WTC11 (cell line): ENCODE data around the gene PLXNA2.

Experiments used
- CREB1 ChIP-seq: sonication (generic); formaldehyde crosslinking; IDR thresholded peaks from 2 replicates; pipeline ENCODE4 v1.8.0; 2023; ENCODE audit warnings: mild to moderate bottlenecking, missing genetic modification reagents
- CTCF ChIP-seq: fragments of 200-600 bp; IDR thresholded peaks from 2 replicates; pipeline ENCODE4 v1.8.0; 2022; ENCODE audit warnings: antibody characterized with exemption
- ERG ChIP-seq: fragments of 250-450 bp; sonication (Bioruptor Pico); IDR thresholded peaks from 2 replicates; pipeline ENCODE4 v1.8.0; 2021; ENCODE audit warnings: mild to moderate bottlenecking
- MAX ChIP-seq: sonication (generic); formaldehyde crosslinking; IDR thresholded peaks from 2 replicates; pipeline ENCODE4 v1.8.0; 2022; ENCODE audit warnings: mild to moderate bottlenecking, missing genetic modification reagents
- STAT6 ChIP-seq: sonication (generic); formaldehyde crosslinking; conservative IDR thresholded peaks from 2 replicates; pipeline ENCODE4 v1.8.1; 2023; ENCODE audit warnings: mild to moderate bottlenecking, low read depth, missing genetic modification reagents, moderate library complexity
- ZNF512 ChIP-seq: sonication (generic); formaldehyde crosslinking; IDR thresholded peaks from 2 replicates; pipeline ENCODE4 v1.8.1; 2022; ENCODE audit warnings: missing genetic modification reagents, borderline replicate concordance
- ZSCAN18 ChIP-seq: fragments of 250-450 bp; sonication (Bioruptor Pico); IDR thresholded peaks from 2 replicates; pipeline ENCODE4 v2.1.2; 2022; ENCODE audit warnings: mild to moderate bottlenecking, moderate library complexity
- TF ChIP-seq, protein P1 (sequence below): sonication (generic); formaldehyde crosslinking; IDR thresholded peaks from 2 replicates; pipeline ENCODE4 v1.8.1; 2022; ENCODE audit warnings: mild to moderate bottlenecking, moderate library complexity, missing genetic modification reagents
- TF ChIP-seq, protein P2 (sequence below): fragments of 250-450 bp; sonication (Bioruptor Pico); IDR thresholded peaks from 2 replicates; pipeline ENCODE4 v1.9.0; 2021; ENCODE audit warnings: mild to moderate bottlenecking, borderline replicate concordance

DNA sequence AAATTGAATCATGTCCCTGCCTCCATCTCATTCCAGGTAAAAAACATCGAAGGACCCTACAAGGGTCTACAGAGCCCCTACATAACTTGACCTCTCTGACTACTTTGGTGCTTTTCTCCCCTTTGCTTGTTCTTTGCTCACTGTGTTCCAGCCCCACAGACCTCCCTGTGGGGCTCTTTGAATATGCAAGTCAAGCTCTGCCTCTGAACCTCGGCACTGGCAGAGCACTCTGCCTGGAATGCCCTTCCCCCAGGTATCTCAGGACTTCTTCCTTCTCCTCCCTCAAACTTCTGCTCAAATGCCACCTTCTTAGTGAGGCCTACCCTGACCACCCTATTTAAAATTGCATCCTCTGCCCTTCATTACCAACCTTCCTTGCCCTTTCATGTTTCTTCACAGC is 245.5 kb downstream of the PLXNA2 start:
- TF ChIP-seq CTCF, result no peak
- TF ChIP-seq, protein P1, sequence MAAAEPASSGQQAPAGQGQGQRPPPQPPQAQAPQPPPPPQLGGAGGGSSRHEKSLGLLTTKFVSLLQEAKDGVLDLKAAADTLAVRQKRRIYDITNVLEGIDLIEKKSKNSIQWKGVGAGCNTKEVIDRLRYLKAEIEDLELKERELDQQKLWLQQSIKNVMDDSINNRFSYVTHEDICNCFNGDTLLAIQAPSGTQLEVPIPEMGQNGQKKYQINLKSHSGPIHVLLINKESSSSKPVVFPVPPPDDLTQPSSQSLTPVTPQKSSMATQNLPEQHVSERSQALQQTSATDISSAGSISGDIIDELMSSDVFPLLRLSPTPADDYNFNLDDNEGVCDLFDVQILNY (CRISPR knock-in tag), result no peak
- no peak for TF ChIP-seq ZSCAN18
- TF ChIP-seq MAX (CRISPR knock-in tag), result no peak
- TF ChIP-seq ZNF512, result no peak
- TF ChIP-seq STAT6 (CRISPR knock-in tag), result no peak
- TF ChIP-seq CREB1 (CRISPR knock-in tag), result no peak
- TF ChIP-seq ERG (CRISPR knock-in tag), result no peak
- TF ChIP-seq, protein P2, sequence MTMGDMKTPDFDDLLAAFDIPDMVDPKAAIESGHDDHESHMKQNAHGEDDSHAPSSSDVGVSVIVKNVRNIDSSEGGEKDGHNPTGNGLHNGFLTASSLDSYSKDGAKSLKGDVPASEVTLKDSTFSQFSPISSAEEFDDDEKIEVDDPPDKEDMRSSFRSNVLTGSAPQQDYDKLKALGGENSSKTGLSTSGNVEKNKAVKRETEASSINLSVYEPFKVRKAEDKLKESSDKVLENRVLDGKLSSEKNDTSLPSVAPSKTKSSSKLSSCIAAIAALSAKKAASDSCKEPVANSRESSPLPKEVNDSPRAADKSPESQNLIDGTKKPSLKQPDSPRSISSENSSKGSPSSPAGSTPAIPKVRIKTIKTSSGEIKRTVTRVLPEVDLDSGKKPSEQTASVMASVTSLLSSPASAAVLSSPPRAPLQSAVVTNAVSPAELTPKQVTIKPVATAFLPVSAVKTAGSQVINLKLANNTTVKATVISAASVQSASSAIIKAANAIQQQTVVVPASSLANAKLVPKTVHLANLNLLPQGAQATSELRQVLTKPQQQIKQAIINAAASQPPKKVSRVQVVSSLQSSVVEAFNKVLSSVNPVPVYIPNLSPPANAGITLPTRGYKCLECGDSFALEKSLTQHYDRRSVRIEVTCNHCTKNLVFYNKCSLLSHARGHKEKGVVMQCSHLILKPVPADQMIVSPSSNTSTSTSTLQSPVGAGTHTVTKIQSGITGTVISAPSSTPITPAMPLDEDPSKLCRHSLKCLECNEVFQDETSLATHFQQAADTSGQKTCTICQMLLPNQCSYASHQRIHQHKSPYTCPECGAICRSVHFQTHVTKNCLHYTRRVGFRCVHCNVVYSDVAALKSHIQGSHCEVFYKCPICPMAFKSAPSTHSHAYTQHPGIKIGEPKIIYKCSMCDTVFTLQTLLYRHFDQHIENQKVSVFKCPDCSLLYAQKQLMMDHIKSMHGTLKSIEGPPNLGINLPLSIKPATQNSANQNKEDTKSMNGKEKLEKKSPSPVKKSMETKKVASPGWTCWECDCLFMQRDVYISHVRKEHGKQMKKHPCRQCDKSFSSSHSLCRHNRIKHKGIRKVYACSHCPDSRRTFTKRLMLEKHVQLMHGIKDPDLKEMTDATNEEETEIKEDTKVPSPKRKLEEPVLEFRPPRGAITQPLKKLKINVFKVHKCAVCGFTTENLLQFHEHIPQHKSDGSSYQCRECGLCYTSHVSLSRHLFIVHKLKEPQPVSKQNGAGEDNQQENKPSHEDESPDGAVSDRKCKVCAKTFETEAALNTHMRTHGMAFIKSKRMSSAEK, result no peak
